Measurements from ENCODE around the gene DPP7. TPM values are rescaled to one million over a fixed set of nuclear protein-coding genes. Genes with fewer than 3 reads are reported as not detected.

The DPP7 gene
- total and polyA plus RNA-seq, 2 of the 4 experiments (the other 2 are of a cell fraction), result 14.9 to 76.4 TPM

DNA sequence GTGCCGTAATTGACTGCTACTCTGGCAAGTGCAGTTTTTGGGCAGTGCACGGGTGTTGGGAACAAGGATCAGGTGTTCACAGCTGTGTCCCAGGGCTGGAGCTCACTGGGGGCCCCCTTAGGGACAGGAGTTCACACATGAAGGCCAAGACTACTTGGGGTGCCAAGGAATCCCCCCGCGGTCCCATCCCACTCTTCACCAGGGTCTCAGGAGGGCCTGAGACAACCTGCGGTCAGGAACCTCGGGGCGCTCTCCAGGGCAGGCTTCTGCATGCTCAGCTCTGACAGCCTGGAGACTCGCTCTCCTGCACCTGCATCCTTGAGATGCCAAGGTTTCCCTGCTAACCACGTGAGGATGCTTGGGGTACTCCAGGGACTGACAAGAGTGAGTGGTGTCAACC, 30.0 kb downstream of the DPP7 start:
- no peak overlapping the region for H3K56ac ChIP-seq (ENCODE audit: extremely low read depth, insufficient read depth, low read length)
- H4K5ac ChIP-seq (ENCODE audit: low read depth, low read length), result no peak overlapping the region
- peaks cover 18% of the 10 kb centered on the region; the same call in 1 of the 2 replicates for H3K36me3 ChIP-seq (ENCODE audit: control insufficient read depth, insufficient read depth, low read length)
- no peak overlapping the region for H3K4ac ChIP-seq (ENCODE audit: low read depth, low read length)
- no peak overlapping the region for H3K14ac ChIP-seq (replicated peaks; ENCODE audit: low read depth, low read length)
- dilution Hi-C loops (cut with HindIII; ENCODE audit: low sequenced_read_pairs, unreplicated experiment), result no loop called here
- no peaks in the 10 kb centered on the region for H3K27me3 ChIP-seq (ENCODE audit: control insufficient read depth, insufficient read depth, low read length)
- TF ChIP-seq SMC3 (IDR thresholded peaks at IDR 0.05; ENCODE audit: low read depth, low read length) (no peak), RAD21 (IDR thresholded peaks at IDR 0.05; ENCODE audit: low read length) (no peak), FOS (IDR thresholded peaks at IDR 0.05; ENCODE audit: low read depth, low read length) (no peak), MAZ (IDR thresholded peaks at IDR 0.05; ENCODE audit: borderline replicate concordance, low read depth, low read length) (no peak), BHLHE40 (IDR thresholded peaks at IDR 0.05; ENCODE audit: low read depth, low read length) (no peak), MXI1 (IDR thresholded peaks at IDR 0.05; ENCODE audit: borderline replicate concordance, low read depth, low read length) (no peak)
- ChIA-PET CTCF (no interaction called here), POLR2A (ENCODE audit: unreplicated experiment) (no interaction called here)
- H4K20me1 ChIP-seq (ENCODE audit: insufficient read depth, low read length), result no peaks in the 10 kb centered on the region
- no peak overlapping the region for H3K9ac ChIP-seq (ENCODE audit: low read depth, low read length)
- H2BK120ac ChIP-seq (ENCODE audit: low read depth, low read length), result no peak overlapping the region
- H3K23ac ChIP-seq (ENCODE audit: low read depth, low read length), result no peak overlapping the region
- no peak overlapping the region for H3K18ac ChIP-seq (ENCODE audit: low read depth, low read length)
- H3K4me3 ChIP-seq (ENCODE audit: insufficient read depth, low read depth, low read length), result no peak overlapping the region
- H4K91ac ChIP-seq (ENCODE audit: insufficient read depth, low read depth, low read length), result 0 out of 2 replicates have a peak overlapping the region, but pooled peaks have one; percentile 2
- ATAC-seq (ENCODE audit: low read depth) (no peak), DNase-seq (no peak)
- H2BK20ac ChIP-seq (ENCODE audit: low read depth, low read length), result no peak overlapping the region
- peaks cover 25 to 48% of the 10 kb centered on the region in 2 experiments for H3K79me1 ChIP-seq (ENCODE audit: low read depth in 1 of 2, low read length in 2 of 2)
- H2BK15ac ChIP-seq (ENCODE audit: low read depth, low read length), result no peak overlapping the region
- H3K9me1 ChIP-seq (ENCODE audit: insufficient read depth, low read length), result peaks cover 6% of the 10 kb centered on the region
- H2AK5ac ChIP-seq (ENCODE audit: low read depth, low read length), result peak overlapping the region; percentile 84
- peak overlapping the region; percentile 29 for H2AK9ac ChIP-seq (replicated peaks; ENCODE audit: low read depth, low read length, poor library complexity)
- in situ Hi-C loops (cut with MboI; ENCODE audit: low sequenced_read_pairs), result no loop called here
- H4K8ac ChIP-seq (ENCODE audit: low read depth in 2 of 2, low read length in 2 of 2), result no peak overlapping the region; a peak in 1 of 4 replicates
- H2AFZ ChIP-seq (replicated peaks; ENCODE audit: low read length, poor library complexity), result no peak overlapping the region
- WGBS, 2 experiments (ENCODE audit: extremely low coverage in 2 of 2, insufficient read length in 1 of 2), result no CpG with 5 or more reads among the region's 9 CpGs
- H3K4me1 ChIP-seq (ENCODE audit: control insufficient read depth, insufficient read depth, low read length), result peaks cover 15% of the 10 kb centered on the region
- H3K9me3 ChIP-seq (ENCODE audit: control insufficient read depth, insufficient read depth, low read length), result no peaks in the 10 kb centered on the region
- H3K4me2 ChIP-seq (ENCODE audit: low read depth, low read length), result no peak overlapping the region
- no peak overlapping the region for H3K27ac ChIP-seq (ENCODE audit: insufficient read depth, low read length)
- peak overlapping the region; percentile 87 for H2BK5ac ChIP-seq (ENCODE audit: low read depth, low read length, poor library complexity, severe bottlenecking)
- BruUV-seq (replicated peaks), result no TSS peak
- intact Hi-C loops (cut with micrococcal nuclease), result no loop called here

Data from IMR-90 (cell line).